Hepatocyte (in vitro differentiated cells): ENCODE results near the gene SFT2D2.

Experiments used
- EZH2 ChIP-seq: fragments of 200-600 bp; sonication (generic); IDR thresholded peaks from 2 replicates; pipeline ENCODE4 v1.6.1; 2016; ENCODE audit warnings: antibody characterized with exemption, mild to moderate bottlenecking, borderline replicate concordance
- EZH2phosphoT487 ChIP-seq: fragments of 200-600 bp; sonication (generic); IDR thresholded peaks from one replicate; pipeline ENCODE4 v1.6.1; 2018; ENCODE audit warnings: antibody characterized with exemption, mild to moderate bottlenecking, low read depth, moderate library complexity; ENCODE audit not compliant: unreplicated experiment, severe bottlenecking
- TF ChIP-seq, protein P1 (sequence below): fragments of 200-600 bp; sonication (generic); IDR thresholded peaks from 2 replicates; pipeline ENCODE4 v1.5.1; 2016; ENCODE audit warnings: antibody characterized with exemption, mild to moderate bottlenecking; ENCODE audit not compliant: poor library complexity

GRCh38 chr1:168273575-168273974, 47.8 kb downstream of the SFT2D2 start:
- TF ChIP-seq, protein P1, sequence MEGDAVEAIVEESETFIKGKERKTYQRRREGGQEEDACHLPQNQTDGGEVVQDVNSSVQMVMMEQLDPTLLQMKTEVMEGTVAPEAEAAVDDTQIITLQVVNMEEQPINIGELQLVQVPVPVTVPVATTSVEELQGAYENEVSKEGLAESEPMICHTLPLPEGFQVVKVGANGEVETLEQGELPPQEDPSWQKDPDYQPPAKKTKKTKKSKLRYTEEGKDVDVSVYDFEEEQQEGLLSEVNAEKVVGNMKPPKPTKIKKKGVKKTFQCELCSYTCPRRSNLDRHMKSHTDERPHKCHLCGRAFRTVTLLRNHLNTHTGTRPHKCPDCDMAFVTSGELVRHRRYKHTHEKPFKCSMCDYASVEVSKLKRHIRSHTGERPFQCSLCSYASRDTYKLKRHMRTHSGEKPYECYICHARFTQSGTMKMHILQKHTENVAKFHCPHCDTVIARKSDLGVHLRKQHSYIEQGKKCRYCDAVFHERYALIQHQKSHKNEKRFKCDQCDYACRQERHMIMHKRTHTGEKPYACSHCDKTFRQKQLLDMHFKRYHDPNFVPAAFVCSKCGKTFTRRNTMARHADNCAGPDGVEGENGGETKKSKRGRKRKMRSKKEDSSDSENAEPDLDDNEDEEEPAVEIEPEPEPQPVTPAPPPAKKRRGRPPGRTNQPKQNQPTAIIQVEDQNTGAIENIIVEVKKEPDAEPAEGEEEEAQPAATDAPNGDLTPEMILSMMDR, result no peak
- TF ChIP-seq EZH2, result no peak
- no peak for TF ChIP-seq EZH2phosphoT487
